HG02588 (cell line): ENCODE measurements around the gene USP44.

Experiments
- ATAC-seq: cut with Tn5 transposase; IDR thresholded peaks from one replicate; pipeline ENCODE4 v1.9.1; 2021; ENCODE audit warnings: mild to moderate bottlenecking, moderate library complexity; ENCODE audit not compliant: unreplicated experiment

USP44 gene

DNA sequence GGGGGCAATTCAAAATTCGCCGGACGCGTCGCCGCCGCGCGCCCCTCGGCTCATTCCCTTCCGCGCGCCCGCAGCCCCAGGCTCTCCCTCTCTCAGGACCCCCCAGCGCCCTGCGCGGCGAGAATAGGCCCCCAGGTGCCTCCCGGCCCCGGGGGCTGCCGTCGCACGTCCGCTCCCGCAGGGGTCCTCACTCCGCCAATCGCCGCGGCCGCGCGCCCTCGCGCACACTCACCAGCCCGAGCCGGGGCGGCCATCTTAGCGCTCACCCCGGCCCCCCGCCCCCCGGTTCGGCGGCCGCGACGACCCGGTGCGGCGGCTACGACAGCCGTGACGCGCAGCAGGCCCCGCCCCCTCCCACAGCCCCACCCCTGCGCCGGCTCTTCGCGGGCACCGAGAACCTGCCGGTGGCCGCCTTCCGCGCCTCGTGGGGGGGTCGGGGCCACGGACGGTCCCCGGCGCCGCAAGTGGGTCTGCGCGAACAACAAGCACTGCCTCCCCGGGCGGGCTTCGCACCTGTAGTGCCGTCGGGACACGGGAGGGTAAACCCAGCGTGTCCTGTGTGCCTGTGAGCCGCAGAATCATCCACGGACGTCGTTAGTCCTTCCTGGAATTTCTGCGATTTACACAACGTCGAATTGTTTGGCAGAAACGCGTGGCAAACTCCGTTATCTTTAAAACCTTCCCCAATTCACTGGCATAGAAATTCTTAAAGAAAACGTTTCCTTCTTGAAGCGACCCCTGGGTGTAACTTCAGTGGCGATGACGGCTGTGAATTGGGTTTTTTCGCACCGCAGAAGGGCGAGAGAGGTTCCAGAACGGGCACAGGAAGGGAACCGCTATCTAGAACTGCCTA, 2.5 kb downstream of the USP44 start:
- no peak for ATAC-seq

DNA sequence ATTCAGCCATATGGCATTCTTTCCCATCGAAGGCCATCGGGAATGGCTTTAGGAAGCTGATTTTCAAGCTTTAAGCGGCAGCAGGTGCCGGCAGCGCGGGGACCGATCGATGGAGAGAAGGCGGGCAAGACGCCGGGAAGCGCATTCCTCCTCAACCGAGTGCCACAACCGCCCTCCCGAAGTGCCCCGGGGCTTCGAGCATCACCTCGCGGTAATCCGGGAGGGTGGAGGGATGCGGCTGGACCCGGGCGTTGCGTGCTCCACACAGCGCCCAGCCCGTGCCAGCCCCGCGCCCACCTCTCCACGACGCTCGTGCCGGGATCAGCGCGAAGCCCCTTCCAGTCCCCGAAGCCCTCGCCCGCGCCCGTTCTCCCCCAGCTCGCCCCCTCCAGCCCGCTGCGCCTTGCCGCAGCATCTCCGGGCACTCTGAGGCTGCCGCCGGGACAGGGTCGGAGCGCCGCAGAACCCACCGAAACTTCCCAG, 3.2 kb downstream of the USP44 start:
- ATAC-seq: no peak

DNA sequence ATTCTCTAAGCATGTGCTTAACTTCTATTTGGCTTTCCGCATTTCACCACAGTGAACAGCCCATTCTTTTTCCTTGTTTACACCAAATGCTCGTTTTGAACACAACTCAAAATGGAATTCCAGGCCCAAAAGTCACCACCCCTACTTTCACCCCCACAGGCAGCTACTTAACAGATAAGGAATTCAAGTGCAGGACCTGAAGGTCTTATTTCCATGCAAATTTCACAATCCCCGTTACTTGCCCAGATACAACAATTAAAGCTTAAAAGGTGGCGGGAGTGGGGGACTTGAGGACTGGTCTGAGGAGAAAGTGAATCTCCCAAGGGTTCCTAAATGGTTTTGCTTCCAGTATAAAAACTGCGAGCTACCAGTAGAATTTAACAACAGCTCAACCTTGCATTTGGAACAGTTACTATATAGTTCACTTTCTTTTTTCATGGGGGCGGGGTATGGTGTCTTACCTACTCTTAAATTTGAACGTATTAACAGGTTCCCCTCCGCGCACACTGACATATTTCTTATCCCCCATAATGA, 3.7 kb downstream of the USP44 start:
- ATAC-seq: no peak

DNA sequence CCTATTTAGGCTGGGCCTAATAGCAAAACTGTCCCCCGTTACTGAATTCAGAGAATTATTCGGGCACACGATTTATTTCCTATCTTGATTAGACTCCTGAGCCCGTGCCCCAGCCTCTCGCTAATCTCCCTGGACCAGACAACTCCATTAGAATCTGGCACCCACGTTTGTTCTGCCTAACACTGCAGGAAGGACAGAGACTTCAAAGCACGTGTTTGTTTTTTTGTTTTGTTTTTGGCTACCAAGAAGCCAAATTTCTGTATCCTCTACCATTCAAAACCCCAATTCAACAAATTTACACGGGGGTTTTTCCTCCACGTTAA, 4.8 kb downstream of the USP44 start:
- ATAC-seq: no peak

DNA sequence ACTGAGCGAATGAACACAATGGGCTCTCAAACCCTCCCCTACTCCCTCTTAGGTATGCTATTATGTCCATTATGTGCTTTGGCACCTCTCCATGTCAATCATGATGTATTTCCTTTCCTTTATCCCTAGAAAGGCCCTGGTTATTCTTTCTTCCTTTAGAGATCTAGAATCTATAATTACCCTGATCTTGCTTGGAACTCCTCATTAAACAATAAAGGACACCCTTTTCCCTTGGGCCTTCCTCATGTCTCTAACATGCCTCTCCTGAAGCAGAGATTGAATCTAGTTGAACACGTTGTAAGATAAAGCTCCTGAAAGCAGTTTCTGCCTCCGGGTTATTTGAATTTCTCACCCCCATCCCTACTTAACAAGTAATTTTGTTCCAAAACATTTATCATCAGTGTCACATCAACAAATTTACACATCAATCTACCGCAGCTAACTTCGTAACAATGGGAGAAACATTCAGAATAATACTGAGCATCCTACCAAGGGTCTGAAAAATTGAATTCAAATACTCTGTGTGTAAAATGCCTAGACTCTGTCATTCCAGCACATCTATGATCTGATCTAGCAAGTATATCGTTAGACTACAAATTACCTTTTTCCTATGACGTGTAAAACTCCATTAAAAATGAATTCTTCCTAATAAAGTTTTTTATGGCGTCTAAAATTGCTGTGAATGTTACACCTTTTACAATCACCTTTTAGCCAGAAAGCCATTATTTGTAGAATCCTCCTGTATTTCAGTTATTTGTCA, 5.4 kb downstream of the USP44 start:
- no peak for ATAC-seq

DNA sequence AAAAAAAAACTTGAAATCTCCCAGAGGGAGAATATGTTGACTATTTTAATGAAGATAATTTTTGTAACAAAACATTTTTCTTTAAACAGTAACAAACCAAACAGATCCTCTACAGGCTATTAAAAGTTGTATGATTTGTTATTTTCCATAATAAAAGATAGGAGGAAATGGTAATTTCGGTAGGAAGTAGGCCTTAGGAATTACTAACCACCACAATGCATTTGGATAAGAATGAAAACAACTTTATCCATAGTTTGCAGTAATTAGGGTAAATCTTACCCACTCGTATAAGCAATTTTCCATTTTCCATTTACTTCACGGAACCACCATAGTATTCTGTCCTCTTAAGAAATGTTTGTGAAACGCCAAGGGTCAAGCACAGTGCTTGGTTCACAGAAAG, 6.0 kb downstream of the USP44 start:
- no peak for ATAC-seq

DNA sequence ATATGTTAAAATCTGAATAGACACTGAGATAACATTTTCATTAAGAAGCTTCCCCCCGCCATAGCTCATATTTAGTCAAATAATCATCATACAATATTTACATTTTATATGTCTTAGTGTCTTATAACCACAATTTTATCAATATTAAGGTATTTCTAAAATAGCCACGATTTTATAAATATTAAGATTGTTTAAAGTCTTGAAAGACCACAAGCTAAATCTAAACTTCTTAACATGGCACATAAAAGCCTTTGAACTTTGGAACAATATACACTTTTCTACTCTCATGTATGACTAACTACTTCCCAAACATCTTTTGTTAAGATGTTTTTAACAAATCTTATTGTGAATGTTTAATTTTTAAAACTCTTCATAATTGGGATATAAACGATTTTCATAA, 6.5 kb downstream of the USP44 start:
- ATAC-seq: no peak

DNA sequence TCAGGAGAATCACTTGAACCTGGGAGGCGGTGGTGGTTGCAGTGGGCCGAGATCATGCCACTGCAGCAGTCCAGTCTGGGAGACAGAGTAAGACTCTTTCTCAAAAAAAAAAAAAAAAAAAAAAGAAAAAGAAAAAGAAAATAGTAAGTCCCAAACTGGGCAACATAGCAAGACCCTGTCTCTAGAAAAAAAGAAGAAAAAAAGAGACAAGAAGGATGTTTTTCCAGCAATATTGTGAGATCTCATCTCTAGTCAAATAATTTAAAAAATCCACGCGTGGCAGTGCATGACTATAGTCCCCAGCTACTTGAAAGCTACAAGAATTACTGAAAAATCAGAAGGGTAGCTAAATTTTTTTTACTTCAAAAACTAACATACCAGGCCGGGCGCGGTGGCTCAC, 8.0 kb downstream of the USP44 start:
- ATAC-seq: no peak

DNA sequence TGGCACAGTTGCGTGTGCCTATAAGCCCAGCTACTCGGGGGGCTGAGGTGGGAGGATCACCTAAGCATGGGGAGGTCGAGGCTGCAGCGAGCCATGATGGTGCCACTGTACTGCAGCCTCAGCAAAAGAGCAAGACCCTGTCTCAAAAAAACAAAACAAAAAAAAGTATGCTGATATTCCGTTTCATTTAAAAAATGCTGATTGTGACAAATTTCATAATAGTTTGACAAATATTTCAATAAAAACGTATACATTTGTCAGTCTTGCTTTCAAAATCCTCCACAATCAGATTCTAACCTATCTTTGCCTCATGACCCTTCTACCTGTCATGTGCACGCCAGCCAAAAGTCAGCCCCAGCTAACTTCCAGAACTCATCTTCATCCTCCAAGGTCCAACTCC, 9.8 kb downstream of the USP44 start:
- ATAC-seq: no peak

DNA sequence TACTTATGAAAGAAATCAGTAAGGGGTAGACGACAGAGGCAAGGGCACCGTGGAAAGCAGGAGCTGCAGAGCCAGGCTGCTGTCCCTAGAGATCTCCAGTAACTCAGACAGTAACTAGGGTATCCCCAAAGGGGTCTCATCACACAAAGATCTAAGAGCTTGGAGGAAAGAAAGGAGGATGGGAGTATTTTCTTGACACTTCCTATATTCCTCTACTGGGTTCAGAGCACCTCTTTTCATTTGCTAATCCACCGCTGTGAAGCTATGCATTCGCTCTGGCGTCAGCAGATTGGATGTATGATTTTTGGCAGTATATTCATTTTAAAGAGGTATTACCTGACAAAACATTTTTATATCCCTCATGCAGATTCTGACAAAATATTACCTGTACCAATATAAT, 12.6 kb downstream of the USP44 start:
- no peak for ATAC-seq

DNA sequence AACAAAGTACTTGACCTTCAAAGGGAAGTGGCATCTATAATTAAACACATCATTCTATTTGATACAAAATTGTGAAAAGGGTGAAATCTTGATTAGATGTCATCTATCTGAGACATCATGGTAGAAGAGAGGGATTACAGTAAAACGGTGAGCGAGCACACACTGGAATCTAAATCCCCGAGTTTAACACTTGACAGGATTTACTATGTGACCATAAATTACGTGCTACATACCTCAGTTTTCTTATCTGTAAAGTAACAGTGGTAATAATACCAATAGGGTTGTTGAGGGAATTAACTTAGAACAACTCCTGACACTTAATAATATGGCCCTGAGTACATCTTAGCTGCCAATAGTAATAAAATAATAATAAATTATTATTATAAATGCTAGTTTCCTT, 13.3 kb downstream of the USP44 start:
- no peak for ATAC-seq

DNA sequence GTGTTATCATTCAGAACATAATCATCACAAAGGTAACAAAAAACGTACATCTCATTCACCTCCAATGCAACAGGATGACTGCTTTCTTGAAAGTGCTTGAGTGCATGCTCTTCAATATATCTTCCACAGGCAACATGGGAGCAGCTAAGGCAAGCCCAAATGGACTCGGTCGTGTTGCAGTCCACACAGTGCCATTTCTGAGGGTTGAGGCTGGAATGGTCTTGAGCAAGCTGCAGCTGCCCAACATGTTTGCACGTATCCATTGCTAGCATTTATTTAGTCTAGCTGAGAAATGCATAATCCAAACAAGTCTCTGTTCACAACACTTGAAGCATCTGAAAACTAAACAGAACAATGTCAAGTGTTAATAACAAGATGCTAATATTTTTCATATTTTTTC, 17.3 kb downstream of the USP44 start:
- no peak for ATAC-seq

DNA sequence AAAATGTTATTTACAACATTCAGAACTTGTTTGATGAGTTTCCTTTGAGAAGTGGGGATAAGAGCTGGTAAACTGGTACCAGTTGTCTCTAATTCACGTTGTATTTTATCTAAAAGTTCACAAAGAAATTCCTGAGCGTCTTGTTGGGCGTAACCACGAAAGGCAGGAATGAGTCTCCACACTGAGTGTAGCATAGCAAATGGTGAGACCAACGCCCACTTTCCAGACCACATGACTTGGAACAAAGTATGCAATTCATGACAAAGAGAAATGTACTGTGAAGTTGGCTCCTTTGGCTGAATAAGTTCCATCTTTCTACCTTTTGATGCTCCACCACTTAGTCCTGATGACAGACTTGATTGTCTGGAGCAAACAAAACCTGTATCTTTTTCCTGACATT, 18.4 kb downstream of the USP44 start:
- ATAC-seq: no peak

DNA sequence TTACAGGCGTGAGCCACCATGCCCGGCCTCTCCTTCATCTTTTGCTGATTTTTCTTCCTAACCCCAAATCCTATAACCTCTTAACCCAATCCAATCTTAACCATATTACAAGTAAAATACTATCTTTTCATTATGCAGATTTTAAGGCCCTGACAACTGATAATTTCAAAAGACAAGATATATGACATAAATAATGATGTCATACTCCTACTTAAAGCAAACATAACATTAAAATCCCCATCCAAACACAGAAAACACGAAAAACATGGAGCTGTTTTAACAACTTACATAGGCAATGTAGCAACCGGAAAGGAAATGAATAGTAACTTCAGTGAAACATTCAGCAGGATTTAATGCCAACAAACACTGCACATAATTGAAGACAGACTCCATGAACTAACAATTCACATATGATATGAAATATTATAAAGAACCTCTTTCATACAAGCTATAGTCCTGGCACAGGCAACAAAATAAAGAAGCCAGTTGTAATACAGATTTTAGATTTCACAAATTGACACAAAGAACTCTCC, 21.5 kb downstream of the USP44 start:
- ATAC-seq: no peak

DNA sequence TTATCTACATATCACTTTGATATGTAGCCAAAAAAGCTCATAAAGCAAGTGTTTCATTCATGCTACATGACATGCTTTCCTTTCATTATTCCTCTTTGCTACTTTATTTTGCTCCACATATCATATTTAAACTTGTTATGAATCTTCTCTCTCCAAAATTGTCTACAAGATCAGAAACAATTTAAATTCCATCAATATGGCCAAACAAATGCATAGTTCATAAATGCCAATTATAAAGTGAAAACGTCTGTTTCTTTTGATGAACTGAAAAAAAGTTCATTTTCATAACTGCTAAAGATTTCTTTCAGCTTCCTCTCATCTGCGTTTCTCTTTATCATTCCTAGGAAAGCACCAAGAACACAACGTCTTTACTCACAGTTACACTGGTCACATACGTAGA, 22.8 kb downstream of the USP44 start:
- ATAC-seq: no peak

DNA sequence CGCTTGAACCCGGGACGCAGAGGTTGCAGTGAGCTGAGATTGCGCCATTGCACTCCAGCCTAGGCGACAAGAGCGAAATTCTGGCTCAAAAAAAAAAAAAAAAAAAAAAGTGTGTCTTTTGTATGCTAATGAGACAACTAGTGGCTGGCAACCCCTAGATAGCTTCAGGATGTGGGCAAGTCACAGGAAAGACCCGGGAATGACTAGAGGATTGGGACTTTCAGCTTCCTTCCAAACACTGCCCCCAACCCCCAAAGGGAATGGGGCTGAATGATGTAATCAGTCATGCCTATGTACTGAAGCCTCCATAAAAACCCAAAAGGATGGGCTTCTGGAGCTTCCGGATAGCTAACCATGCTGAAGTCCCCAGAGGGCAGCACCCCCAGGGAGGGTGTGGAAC, 28.6 kb downstream of the USP44 start:
- no peak for ATAC-seq

DNA sequence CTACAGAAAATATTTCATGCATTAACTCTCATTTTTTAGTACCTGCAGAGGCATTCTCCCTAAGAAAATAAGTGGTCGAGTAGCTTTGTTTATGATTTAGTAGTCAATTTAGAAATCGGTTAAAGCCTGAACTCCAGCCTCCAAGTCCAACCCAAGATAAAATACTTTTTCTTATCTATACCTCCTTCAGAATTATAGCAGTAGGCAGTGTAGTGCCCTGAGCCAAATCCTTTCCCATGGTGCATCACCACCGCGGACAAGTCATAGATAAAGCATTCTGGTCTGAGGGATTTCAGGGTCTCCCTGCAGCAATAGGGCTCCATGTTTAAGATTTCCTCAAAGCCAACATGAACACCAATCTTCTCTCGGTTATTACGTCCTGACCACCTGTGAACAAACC, 30.5 kb downstream of the USP44 start:
- ATAC-seq: no peak

DNA sequence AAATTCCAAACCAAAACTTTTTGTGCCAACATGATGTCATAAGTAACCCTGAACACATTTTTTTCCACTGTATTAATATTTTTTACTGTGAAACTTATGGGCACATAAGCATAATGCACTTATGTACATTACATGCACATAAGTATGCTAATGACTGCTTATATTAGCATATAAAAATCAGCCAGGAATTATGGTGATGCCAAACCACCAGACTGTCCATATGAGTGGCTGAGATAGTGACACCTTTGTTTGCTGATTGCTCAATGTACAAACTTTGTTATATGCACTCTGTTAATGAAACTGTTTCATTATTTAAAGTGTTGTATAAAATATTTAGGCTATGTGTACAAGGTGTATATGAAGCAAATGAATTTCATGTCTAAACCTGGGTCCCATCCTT, 32.3 kb downstream of the USP44 start:
- ATAC-seq: no peak

DNA sequence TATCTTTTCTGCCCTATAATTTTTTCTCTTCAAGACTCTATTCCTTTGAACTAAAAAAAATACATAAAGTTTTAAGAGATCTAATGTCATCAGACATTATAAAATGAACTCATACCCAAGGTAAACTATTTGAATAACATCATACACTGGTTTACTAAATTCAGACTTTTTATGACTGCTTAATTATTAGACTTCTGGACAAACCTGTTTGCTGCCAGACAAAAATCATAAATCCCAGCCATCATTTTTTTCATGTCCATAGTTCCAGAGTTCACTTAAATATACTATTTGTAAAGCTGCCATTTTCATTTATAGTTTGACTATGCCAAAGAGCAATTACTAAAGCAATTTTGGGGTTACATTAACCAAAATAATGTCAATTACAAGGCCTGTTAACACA, 34.0 kb downstream of the USP44 start:
- no peak for ATAC-seq

DNA sequence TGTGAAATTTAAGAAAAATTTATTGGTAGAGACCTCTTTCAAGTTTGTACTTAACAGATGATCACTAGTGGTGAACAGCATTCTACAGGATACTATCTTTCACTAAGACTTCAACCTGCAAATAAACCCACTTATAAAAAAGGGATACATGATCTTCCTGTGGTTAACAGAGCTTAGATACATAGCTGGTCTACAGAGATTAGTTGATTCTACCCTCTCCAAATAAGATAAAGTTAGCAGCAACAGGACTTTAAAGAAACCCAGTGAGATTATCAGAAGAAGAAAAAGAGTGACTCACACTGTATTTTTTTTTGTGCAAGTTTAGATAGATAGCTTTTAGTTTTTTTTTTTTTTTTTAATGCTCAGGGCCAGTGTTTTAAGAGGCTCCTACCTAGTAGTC, 34.5 kb downstream of the USP44 start:
- ATAC-seq: no peak

DNA sequence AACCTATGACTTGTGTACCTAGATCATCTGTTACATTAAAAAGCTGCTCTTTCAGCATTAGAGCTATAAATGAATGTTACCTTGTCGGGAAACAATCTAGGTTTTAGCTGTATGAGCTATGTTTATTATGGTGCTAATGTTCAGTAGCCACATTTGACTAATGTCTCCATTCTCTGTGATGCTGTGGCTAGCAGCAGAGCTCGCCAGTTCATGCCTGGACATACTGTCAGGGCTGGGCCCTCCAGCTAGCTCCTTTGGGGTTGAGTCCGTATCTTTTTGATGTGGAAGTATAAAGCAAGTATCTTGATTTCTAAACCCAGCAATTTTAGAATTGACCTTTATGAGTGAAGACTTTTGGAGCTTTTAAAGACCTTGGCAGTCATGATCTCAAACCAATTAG, 36.1 kb downstream of the USP44 start:
- ATAC-seq: no peak

DNA sequence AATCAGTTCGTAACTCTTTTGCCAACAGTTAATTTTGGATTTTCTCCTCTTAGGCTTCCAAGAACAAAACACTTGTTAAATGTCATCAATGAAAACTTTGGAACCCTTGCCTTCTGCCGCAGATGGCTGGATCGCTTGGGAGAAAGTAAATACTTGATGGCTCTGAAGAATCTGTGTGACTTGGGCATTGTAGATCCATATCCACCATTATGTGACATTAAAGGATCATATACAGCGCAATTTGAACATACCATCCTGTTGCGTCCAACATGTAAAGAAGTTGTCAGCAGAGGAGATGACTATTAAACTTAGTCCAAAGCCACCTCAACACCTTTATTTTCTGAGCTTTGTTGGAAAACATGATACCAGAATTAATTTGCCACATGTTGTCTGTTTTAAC, 37.7 kb downstream of the USP44 start:
- ATAC-seq: no peak
